ENCODE measurements around the gene VEPH1.

GRCh38 chr3:157429708-157430107, 73.5 kb downstream of the VEPH1 start:
- no peak for TF ChIP-seq CTCF (conservative IDR thresholded peaks at IDR 0.05; ENCODE audit: low read depth, low read length)
- no peak for TF ChIP-seq EZH2 (IDR thresholded peaks at IDR 0.05; ENCODE audit: low read length, unreplicated experiment)

Data from PC-3 (cell line).